ENCODE data around the gene PDRG1.

The PDRG1 gene

GRCh38 chr20:31949877-31950646, 1.8 kb downstream of the PDRG1 start:
- no peaks in the 10 kb centered on the region for H3K27me3 ChIP-seq (ENCODE audit: insufficient read depth, low read length)
- peak overlapping the region; percentile 99; the same call in 1 of the 2 replicates for H3K9ac ChIP-seq (ENCODE audit: low read length)
- H3F3A ChIP-seq (ENCODE audit: insufficient read depth, low read length) = no peaks in the 10 kb centered on the region
- H2AFZ ChIP-seq (ENCODE audit: low read length) = no peak overlapping the region
- peak overlapping the region; percentile 100 for H3K4me2 ChIP-seq (ENCODE audit: low read length)
- peaks cover 16% of the 10 kb centered on the region for H3K4me1 ChIP-seq (ENCODE audit: insufficient read depth, low read length, severe bottlenecking)
- no peak for TF ChIP-seq CTCF (IDR thresholded peaks at IDR 0.05; ENCODE audit: low read length)
- TF ChIP-seq EZH2 (IDR thresholded peaks at IDR 0.05; ENCODE audit: borderline replicate concordance, low read length) = no peak
- H3K79me2 ChIP-seq (ENCODE audit: insufficient read depth, low read length) = peaks cover 20% of the 10 kb centered on the region
- H3K9me2 ChIP-seq (ENCODE audit: low read depth, low read length) = no peaks in the 10 kb centered on the region
- H3K4me3 ChIP-seq (ENCODE audit: low read depth, low read length, poor library complexity, severe bottlenecking) = peak overlapping the region; percentile 98
- H3K27ac ChIP-seq (ENCODE audit: low read depth, low read length, poor library complexity, severe bottlenecking) = no peak overlapping the region
- no peaks in the 10 kb centered on the region for H4K20me1 ChIP-seq (ENCODE audit: insufficient read depth, low read length)
- no peaks in the 10 kb centered on the region for H3K9me3 ChIP-seq (ENCODE audit: low read length)
- peaks cover 54% of the 10 kb centered on the region for H3K36me3 ChIP-seq (ENCODE audit: insufficient read depth, low read length)

- no peak overlapping the region for H3K4me3 ChIP-seq (ENCODE audit: low read depth, low read length, poor library complexity, severe bottlenecking)
- no peak for TF ChIP-seq CTCF (IDR thresholded peaks at IDR 0.05; ENCODE audit: low read length)
- H3K9ac ChIP-seq (ENCODE audit: low read length) = no peak overlapping the region
- no peak overlapping the region for H2AFZ ChIP-seq (ENCODE audit: low read length)
- H3K4me2 ChIP-seq (ENCODE audit: low read length) = no peak overlapping the region
- peaks cover 16% of the 10 kb centered on the region for H3K4me1 ChIP-seq (ENCODE audit: insufficient read depth, low read length, severe bottlenecking)
- H3K9me2 ChIP-seq (ENCODE audit: low read depth, low read length) = no peaks in the 10 kb centered on the region
- no peaks in the 10 kb centered on the region for H3K9me3 ChIP-seq (ENCODE audit: low read length)
- H3K27ac ChIP-seq (ENCODE audit: low read depth, low read length, poor library complexity, severe bottlenecking) = no peak overlapping the region
- H3K36me3 ChIP-seq (ENCODE audit: insufficient read depth, low read length) = peaks cover 72% of the 10 kb centered on the region
- no peaks in the 10 kb centered on the region for H3K27me3 ChIP-seq (ENCODE audit: insufficient read depth, low read length)
- no peaks in the 10 kb centered on the region for H3F3A ChIP-seq (ENCODE audit: insufficient read depth, low read length)
- H4K20me1 ChIP-seq (ENCODE audit: insufficient read depth, low read length) = no peaks in the 10 kb centered on the region
- peaks cover 20% of the 10 kb centered on the region for H3K79me2 ChIP-seq (ENCODE audit: insufficient read depth, low read length)
Measured at GRCh38 chr20:31948008-31948407, 3.8 kb downstream of the PDRG1 start.

DNA sequence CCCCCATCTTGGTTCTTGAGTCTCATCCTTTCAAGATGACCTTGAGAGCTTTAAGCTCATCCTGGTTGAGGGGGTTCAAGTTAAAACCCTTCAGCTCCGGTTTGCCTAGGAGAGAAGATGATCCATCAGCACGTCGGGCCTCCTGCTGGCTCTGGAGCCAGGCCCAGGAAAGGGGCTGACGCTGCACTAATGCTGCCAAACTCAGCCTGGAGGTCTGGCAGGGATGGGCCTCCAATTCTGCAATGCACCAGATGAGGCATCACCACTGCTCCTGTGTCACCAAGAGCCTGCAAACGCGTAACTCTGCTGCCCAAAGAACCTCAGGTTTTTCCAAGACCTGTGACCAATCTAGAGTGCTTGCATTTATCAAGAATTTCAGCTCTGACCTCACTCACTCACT, 6.1 kb downstream of the PDRG1 start:
- Histone ChIP-seq H3K79me2 (ENCODE audit: insufficient read depth, low read length) (peaks cover 11% of the 10 kb centered on the region), H3K4me2 (ENCODE audit: low read length) (no peak overlapping the region), H3K36me3 (ENCODE audit: insufficient read depth, low read length) (peaks cover 72% of the 10 kb centered on the region), H3K4me1 (ENCODE audit: insufficient read depth, low read length, severe bottlenecking) (peaks cover 10% of the 10 kb centered on the region), H2AFZ (ENCODE audit: low read length) (no peak overlapping the region), H4K20me1 (ENCODE audit: insufficient read depth, low read length) (no peaks in the 10 kb centered on the region), H3K4me3 (ENCODE audit: low read depth, low read length, poor library complexity, severe bottlenecking) (no peak overlapping the region), H3K9ac (ENCODE audit: low read length) (no peak overlapping the region), H3F3A (ENCODE audit: insufficient read depth, low read length) (no peaks in the 10 kb centered on the region), H3K9me2 (ENCODE audit: low read depth, low read length) (no peaks in the 10 kb centered on the region), H3K27ac (ENCODE audit: low read depth, low read length, poor library complexity, severe bottlenecking) (no peak overlapping the region), H3K27me3 (ENCODE audit: insufficient read depth, low read length) (no peaks in the 10 kb centered on the region), H3K9me3 (ENCODE audit: low read length) (no peaks in the 10 kb centered on the region)
- TF ChIP-seq EZH2 (IDR thresholded peaks at IDR 0.05; ENCODE audit: borderline replicate concordance, low read length) = no peak
- TF ChIP-seq CTCF (IDR thresholded peaks at IDR 0.05; ENCODE audit: low read length) = no peak

Data from OCI-LY1 (cell line).